Activated naive CD8-positive, alpha-beta T cell treated with anti-CD3 and anti-CD28 coated beads, Interleukin-2, amount 50 U/mL, for 16 hours (primary cell): Measurements from ENCODE around the gene OSBPL2.

Experiments
- DNase-seq: peaks from one replicate; pipeline ENCODE4 v3.0.0-alpha.2; 2020; ENCODE audit warnings: low read depth, low spot score

Gene OSBPL2

DNA sequence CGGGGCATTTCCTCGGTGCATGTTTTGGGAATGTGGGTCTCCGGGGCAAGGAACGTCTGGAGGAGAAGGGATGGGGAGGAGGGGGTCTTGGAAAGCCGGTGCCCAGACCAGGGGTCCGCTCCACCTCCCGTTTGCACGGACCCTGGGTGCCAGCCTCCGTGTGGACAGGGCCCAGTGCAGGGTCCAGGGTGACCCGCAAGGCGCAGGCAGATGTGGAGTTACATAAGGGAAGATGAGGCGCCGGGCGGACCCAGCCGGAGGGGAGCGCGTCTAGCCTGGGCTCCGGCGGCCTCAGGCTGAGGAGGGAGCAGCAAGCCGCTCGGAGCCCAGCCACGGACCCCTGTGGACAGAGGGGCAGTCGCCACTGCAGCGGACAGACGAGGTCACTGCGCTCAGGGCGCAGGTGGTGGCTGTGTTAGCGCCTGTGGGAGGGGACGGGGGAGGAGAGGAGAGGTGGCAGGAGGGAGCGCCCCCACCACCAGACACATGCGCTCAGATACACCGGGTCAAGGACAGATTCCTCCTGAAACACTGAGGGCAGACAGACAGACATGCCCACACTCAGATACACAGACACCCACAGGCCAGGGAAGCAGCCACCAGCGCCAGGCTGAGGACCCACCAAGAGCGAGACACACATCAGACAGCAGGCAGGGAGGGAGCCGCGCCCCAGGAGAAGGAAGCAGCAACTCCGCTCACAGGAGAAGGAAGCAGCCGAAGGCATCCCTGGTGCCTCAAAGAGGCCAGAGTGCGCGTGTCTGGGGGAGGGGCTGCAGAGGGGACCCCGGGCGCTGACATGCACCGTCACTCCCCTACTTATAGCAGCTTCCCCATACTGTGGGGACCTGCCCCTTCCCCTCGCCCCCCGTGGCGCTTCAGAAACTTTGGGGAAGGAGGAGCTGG, 17.4 kb upstream of the OSBPL2 start:
- DNase-seq = no peak

GRCh38 chr20:62222266-62222850, 16.0 kb upstream of the OSBPL2 start:
- DNase-seq = no peak

DNA sequence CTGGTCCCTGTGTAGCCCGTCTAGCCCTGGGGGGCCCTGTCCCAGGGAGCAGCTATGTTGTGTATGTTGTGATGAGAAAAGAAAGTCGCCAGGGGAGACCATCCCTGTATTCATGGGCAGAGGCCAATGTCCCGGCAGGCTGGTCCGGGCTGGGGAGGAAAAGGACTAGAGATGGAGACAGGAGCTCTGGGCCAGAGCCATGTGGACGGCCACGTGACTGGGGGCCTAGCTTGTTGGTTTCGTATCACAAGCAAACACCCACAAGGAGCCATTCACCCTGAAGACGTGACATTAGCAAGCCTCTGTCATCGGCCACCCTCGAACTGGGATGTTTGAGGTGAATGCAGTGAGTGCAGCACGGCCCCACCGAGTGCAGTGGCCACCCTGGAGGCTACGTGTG, 15.3 kb upstream of the OSBPL2 start:
- no peak for DNase-seq

- DNase-seq = no peak
These were observed 14.8 kb upstream of the OSBPL2 start for GRCh38 chr20:62223571-62223970.

DNA sequence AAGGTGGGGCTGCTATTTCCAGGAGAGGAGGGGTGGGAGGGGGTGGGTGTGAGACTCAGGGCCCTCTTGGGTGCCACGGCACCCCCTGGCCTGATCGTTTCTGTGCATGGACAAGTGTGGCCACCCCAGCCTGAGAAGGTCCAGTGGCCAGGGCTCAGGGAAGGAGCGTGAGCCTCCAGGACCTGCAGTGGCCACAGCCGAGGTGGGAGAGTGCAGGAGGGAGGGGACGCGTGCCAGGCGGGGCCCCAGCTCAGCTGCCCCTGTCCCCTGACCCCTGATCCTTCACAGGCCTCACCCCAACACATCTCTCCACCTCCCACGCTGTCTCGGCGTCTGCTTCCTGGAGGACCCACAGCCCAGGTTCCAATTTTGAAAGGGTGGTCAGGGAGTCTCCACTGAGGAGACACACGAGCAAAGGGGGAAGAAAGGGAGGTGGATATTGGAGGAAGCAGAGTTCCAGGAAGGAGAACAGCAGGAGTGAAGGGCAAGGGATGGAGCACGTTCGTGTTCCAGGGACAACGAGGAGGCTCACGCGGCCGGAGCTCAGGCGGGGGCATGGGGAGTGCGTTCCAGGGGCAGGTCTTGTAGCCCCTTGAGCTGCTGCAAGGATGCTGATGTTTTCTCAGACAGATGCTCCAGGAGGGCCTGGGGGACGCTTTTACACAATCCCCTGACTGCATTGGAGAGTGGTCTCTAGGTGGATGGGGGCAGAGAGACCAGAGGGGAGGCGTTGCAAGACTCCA, 14.0 kb upstream of the OSBPL2 start:
- no peak for DNase-seq

GRCh38 chr20:62225026-62225425, 13.3 kb upstream of the OSBPL2 start:
- no peak for DNase-seq

- no peak for DNase-seq
These were observed 12.3 kb upstream of the OSBPL2 start for GRCh38 chr20:62225820-62226635.

GRCh38 chr20:62226707-62227590, 11.4 kb upstream of the OSBPL2 start:
- no peak for DNase-seq

- no peak for DNase-seq
These were observed 10.7 kb upstream of the OSBPL2 start for GRCh38 chr20:62227591-62227976.

DNA sequence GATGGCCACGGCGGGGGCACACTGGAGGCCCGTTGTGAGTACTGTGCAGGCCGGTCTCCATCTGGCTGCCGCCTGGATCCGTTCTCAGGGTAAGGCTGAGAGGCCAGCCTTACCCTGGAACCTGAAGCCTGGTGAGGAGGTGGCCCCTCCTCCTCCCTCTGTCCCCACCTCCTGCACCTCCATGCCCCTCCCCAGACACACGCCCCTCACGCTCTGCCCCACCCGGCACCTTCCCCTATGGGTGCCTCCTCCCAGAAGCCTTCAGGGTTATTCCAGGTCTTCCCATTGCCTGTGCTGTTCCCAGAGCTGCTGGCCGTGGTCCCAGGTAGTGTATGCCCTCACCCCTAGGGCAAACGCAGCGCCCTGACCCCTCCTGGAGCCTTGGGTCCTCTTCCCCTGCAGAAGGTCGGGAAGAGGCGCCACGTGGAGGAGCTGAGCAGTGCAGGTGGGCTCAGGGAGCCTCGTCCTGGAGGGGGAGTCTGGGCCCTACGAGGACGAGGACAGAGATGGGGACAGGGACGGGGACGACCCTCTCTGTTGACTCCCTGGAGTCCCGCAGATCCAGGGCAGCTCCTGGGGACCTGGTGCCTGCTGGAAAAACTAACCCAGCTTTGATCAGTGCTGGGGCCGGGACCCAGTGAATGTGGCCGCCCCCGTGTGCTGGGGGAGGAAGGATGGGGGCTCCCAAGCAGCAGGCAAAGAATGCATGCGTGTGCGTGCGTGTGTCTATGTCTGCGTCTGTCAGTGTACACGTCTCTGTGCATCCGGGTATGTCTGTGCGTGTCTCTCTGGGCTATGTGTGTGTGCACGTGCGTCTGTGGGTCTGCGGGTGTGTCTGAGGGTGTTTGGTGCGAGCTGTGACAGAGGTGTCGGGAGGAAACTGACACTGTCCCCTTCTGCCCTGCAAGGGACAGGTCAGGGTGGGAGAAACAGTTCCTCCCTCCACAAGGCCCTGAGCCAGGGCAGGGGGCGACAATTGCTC, 10.1 kb upstream of the OSBPL2 start:
- DNase-seq = no peak

GRCh38 chr20:62228982-62229545, 9.3 kb upstream of the OSBPL2 start:
- no peak for DNase-seq

GRCh38 chr20:62229667-62230066, 8.7 kb upstream of the OSBPL2 start:
- DNase-seq = no peak

DNA sequence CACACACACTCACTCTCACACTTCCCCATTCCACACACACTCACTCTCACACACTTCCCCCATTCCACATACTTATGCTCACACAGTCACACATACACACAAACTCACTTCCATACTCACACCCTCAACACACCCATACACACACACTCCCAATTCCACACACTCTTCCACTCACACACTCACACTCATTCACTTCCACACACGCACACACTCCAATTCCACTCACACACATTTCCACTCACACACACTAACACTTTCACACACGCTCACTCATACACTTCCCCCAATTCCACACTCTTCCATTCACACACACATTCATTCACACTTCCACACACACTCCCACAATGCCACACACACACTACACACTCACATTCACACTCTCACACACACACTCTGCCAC, 8.0 kb upstream of the OSBPL2 start:
- no peak for DNase-seq

GRCh38 chr20:62230696-62231095, 7.6 kb upstream of the OSBPL2 start:
- no peak for DNase-seq

GRCh38 chr20:62231292-62231691, 7.0 kb upstream of the OSBPL2 start:
- DNase-seq = no peak

- no peak for DNase-seq
These were observed 6.1 kb upstream of the OSBPL2 start for GRCh38 chr20:62232194-62232593.

- DNase-seq = no peak
These were observed 5.3 kb upstream of the OSBPL2 start for GRCh38 chr20:62232770-62233645.

- DNase-seq = no peak
These were observed 4.6 kb upstream of the OSBPL2 start for GRCh38 chr20:62233684-62234083.
